HG03196 (cell line): ENCODE measurements around the gene CRYBG1.
A peak's percentile ranks its signal among the peaks of the same experiment; 100 is the strongest.

ENCODE experiments used
- ATAC-seq: cut with Tn5 transposase; IDR thresholded peaks from one replicate; pipeline ENCODE4 v1.9.1; 2021; ENCODE audit not compliant: unreplicated experiment

CRYBG1 gene, protein sequence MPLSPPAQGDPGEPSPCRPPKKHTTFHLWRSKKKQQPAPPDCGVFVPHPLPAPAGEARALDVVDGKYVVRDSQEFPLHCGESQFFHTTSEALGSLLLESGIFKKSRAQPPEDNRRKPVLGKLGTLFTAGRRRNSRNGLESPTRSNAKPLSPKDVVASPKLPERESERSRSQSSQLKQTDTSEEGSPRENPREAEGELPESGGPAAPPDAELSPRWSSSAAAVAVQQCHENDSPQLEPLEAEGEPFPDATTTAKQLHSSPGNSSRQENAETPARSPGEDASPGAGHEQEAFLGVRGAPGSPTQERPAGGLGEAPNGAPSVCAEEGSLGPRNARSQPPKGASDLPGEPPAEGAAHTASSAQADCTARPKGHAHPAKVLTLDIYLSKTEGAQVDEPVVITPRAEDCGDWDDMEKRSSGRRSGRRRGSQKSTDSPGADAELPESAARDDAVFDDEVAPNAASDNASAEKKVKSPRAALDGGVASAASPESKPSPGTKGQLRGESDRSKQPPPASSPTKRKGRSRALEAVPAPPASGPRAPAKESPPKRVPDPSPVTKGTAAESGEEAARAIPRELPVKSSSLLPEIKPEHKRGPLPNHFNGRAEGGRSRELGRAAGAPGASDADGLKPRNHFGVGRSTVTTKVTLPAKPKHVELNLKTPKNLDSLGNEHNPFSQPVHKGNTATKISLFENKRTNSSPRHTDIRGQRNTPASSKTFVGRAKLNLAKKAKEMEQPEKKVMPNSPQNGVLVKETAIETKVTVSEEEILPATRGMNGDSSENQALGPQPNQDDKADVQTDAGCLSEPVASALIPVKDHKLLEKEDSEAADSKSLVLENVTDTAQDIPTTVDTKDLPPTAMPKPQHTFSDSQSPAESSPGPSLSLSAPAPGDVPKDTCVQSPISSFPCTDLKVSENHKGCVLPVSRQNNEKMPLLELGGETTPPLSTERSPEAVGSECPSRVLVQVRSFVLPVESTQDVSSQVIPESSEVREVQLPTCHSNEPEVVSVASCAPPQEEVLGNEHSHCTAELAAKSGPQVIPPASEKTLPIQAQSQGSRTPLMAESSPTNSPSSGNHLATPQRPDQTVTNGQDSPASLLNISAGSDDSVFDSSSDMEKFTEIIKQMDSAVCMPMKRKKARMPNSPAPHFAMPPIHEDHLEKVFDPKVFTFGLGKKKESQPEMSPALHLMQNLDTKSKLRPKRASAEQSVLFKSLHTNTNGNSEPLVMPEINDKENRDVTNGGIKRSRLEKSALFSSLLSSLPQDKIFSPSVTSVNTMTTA (N-terminal part only)

DNA sequence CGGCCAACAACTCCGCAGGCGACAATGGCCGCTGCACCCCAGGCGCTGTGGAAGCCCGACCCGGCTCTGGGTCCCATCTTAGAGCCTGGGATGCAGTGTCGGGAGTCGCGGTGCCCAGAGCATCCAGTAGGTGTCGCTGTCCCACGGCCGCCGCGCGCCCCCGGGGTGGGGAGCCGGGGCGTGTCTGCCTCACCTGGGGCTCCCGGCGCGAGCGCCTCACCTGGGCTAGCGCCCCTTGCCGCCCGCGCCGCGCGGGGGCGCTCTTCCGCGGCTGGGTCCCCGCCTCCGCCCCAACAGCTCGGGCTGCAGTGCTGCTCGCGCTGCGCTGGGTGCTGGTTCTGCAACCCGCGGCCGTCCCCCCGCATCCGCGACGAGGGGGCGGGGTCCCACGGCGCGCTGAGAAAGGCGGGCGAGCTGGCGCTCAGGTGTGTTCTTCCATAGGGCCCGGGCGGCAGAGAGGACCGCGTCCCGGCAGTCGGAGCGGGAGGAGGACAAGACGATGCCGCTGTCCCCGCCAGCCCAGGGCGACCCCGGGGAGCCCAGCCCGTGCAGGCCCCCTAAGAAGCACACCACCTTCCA is at the start of gene CRYBG1:
Gene CRYBG1, plus strand, starts transcription at position 308 of the 579 bp plus-strand sequence. Its CDS starts 192 bp downstream, at position 500.
- no peak for ATAC-seq

DNA sequence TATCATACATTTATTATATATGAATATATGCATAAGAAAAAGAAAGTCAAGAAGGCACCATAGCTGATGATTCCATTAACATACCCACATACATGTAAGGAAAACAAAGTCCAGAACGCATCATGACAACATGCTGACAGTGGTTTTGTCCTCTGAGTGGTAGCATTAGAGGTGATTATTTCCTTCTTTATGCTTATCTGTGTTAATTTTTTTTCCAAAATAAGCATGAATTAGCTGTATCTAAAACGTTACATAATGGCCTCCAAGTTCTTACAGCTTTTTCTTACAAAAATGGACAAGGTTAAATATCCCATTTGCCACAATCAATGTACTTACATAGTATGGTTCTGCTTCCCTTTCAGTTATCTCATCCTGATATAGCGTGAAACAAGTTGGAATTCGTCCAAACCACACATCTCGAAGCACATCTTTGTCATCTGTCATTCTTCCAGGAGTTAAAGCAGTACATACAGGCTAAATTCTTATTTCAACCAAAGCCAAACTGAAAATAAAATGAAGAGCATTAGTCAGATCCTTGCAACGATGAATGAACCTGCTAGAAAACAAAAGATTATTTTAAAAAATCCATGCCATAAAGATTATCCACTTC is 44.6 kb upstream of the CRYBG1 start:
- no peak for ATAC-seq

DNA sequence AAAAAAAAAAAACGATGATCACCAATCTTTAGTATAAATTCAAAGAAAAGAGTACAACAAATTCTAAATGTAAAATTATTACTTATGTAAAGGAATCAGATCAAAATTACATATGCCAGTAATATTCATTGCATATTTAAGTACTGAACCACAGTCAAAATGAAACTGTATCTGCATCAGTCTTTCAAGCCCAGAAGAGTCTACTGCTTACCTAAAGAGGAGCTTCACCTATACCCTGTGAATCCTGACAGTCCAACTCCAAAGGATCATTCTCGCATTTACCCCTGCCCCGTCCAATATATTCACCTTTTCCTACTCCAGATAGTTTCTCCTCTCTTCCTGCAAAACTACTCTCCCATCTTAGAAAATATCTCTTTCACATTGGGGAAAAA is 44.1 kb upstream of the CRYBG1 start:
- no peak for ATAC-seq

DNA sequence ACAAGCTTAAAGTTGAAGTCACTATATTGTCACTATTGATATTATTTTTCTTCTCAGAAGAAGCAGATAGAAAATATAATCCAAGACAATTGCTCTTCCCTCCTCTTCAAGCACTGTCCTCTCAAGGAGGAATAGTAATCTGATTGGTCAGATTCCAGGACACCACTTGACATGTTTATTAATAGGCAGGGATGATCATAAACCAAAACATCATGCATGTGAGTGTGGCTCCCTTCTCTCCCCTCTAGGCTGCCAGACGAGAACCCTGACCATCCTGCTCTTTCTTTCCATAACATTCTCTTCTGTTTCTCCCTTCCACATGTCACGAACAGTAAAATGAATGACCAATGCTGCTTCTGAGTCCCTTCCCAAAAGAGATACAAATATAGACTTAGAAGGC is 42.5 kb upstream of the CRYBG1 start:
- no peak for ATAC-seq

DNA sequence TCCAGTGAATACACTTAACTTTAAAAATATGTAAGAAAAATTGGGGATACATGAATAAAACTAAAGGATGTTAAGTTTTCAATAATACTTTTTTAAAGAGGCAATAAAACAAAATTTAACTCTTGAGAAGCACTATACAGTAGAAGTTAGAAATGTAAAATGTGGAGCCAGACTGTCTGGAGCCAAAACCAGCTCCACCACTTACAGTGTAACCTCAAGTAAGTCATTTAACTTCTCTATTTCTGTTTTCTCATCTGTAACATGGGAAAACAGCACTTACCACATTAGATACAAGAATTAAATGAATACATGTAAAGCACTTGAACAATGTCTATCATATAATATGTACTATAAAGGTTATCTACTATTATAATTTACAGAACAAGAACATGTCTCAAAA is 41.7 kb upstream of the CRYBG1 start:
- no peak for ATAC-seq

DNA sequence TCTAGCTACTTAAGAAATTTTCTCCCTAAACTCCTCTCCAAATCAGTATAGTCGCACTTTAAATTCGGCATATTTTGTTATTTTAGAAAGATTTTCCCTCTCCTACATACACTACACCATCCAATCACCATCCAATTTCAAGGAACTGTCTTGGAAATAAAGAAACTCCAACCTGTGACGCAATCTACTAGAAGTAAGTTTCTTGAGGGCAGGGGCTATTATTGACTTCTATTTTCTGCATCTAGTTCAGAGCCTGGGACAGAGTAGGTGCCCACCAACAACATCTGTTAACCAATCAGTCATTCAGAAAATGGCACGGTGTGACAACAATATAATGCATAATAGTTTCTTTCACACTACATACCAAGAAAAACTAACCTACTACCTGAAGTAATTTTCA is 38.6 kb upstream of the CRYBG1 start:
- no peak for ATAC-seq

DNA sequence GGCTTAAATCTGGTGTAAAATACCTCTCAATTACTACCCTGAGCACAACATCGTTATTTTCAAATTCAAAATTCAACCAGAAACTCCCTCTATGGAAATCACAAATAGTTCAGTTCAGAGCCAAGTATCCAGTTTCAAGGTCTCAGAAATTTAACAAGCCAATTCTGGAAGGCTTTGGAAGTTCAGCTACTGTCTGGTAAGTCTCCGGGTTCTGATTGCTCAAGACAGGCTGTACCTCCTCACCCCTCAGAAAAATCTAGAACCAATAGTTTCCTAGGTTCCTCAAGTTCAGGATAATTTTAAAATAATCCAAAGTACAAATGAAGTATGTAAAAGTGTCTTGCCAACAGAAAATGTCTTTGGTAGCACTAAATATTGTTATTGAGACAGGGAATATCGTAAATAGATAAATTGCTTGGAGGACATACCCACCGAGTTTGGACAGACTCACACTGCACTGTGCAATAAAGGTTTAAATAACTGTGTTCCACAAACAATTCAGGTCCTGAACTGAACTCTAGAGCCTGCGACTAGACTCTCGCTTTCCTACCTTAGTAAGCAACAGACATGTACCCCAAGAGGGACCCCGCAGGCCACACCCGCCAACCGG is 35.7 kb upstream of the CRYBG1 start:
- ATAC-seq = no peak

DNA sequence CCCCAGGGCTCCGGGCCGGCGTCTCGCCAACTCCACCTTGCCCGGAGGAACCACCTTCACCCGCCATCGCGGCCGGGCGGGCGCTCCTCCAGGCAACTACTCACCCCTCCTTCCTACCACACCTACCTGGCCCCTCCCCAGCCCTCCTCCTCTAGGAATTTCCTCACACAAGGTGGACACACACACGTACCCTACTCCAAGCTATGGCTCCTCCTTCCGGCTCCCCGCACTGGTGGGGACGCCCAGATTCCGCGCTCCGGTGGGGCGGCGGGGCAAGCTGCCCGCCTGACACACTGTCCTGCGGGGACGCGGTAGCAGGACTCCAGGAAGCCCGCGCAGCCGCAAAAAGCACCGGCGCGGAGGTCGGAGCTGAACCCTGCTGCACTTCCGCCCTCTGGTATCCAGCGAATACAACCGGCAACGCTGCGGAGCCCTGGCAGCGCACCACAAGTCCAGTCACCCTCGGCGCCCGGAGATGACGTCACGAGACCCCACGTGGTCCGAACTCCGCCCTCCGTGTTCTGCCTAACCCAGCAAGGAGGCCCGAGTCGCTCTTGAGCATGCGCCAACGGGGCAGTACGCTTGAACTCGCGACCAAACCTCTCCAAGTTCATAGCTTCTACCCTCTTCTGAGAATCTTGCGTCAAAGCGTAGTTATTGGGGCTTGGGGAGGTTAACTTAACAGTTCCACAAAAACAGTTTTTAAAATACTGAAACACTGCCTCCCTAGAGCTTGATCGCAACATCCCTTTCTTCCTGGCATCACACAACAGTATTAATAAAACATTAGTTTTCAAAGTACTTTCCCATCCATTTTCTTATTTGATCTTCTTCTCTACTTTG is 35.0 kb upstream of the CRYBG1 start, which contains the start of gene ATG5:
Gene ATG5, minus strand, starts transcription at position 425 of the 843 bp plus-strand sequence. CDS start 9,552 bp downstream, outside the sequence.
- ATAC-seq = peak; percentile 94

DNA sequence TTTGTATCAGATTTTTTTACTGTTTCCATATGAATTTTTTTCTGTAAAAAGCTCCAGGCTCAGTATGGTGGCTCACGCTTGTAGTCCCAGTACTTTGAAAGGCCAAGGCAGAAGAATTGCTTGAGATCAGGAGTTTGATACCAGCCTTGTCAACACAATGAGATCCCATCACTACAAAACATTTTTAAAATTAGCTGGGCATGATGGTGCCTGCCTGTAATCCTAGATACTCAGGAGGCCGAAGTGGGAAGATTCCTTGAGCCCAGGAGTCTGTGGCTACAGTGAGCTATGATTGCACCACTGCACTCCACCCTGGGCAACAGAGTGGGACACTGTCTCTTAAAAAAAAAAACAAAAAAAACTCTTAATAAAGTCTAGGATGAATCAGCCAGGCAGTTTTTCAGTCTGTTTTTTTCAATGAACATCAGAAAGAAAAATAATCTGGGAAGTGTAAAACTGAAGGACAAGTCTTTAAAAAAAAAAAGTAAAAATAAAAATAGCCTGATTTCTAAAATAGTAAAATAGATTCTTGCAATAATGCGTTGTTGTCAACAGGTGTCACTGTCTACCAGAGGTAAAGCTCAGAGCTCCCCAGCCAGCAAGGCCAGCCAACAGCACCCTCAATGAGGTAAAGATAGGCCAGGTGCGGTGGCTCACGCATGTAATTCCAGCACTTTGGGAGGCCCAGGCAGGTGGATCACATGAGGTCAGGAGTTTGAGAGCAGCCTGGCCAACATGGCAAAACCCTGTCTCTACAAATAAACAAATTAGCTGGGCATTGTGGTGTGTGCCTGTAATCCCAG is 25.7 kb upstream of the CRYBG1 start:
- no peak for ATAC-seq

DNA sequence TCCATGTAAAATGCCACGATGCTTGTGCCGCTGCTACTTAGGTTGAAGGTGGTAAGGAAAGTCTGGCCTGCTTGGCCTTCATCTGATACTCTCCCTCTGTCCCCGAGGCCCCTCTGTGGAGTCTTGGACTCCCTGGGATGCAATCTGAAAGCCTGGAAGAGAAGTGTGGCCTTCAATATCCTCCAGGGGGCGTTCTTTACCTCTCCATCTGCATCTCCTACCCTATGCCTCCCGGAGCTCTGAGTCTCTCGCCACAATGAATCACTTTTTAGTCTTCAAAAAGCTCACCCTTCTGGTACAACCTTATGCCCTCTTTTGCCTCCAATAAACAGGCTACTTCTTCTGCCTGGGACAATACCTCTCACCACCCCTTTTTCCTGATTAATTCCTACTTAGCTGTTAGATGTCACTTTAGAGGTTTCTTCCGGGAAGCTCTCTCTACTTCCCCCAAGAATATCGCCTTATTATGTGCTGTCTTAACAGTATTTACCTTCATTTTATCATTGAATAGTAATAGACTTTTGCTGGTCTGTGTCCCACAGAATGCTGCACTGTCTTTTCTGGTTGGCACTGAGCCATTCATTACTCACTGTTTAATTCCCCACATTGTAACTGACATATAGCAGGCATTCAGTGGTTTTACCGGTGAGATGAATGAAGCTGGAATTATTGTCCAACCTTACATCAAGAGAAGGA is 21.0 kb upstream of the CRYBG1 start:
- ATAC-seq = peak; percentile 65

DNA sequence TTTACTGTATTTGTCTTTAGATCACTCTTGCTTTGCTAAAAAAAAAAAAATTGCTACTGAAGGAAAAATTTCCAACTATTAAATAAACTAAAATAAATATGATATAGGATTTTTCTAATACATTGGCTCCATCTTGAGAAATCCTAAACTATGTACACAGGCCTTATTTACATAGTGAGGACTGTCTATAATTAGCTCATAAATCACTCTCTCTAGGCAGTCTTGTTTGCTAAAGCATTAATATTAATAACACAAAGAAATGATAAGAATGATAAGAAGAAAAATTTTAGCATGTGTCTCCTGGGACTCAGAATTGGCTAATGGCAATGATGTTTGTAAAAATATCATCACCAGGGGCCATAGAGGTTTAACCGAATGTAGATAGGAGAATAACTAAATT is 13.3 kb upstream of the CRYBG1 start:
- ATAC-seq = no peak

DNA sequence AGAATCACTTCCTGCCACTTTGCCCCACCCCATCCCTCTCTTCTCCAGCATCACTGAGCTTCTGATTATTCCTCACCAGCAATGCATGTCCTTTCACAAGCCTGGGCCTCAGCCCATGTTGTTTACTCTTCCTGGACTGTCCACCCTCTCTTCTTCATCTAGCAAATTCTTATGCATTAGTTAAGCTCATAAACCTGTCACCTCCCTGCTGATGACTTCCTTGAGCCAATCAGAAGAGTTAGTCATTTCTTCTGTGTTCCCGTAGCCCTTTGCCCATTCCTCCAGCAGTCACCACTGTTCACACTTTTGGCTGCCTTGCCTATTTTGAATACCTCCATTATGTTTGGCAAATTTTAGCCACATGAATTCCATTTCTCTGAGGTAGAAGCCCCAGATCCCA is 4.1 kb upstream of the CRYBG1 start:
- no peak for ATAC-seq

DNA sequence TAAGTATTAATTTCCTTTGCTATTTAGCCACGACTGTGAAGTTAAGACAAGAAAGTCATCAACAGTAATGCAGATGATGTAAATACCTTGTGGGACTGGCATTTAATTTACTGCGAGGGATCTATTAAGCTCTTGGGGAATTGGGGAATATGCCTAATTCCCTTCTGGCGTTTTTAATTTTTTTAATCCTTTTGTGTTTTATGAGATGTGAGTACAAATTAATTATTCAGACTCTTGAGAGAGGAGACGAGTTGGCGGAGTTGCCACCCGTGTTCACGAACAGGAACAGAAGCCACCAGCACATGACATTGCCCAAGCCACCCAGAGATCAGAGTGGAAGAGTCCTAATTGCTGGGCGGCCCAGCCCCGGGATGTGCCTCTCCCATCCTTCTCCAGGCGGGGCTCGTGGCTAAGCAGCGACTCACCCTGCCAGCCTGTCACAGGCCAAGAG is 533 bp upstream of the CRYBG1 start:
- no peak for ATAC-seq

DNA sequence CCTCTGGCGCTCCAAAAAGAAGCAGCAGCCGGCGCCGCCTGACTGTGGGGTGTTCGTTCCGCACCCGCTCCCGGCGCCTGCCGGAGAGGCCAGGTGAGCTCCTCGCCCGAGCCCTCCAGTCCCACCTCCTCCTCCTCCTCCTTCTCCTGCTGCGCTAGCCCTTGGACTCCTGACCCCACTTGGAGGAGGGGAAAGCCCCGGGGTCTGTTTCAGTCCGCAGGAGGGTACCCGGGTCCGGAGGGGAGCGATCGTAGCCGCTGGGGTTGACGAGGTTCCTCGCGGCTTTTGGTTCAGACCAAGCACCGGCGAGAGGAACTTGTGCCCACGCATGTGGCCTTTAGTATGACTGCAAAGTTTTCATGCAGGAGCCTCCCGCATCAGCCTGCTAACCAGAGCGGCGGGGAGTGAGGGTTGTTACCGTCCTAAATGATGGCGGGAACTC is 493 bp downstream of the CRYBG1 start:
- no peak for ATAC-seq

DNA sequence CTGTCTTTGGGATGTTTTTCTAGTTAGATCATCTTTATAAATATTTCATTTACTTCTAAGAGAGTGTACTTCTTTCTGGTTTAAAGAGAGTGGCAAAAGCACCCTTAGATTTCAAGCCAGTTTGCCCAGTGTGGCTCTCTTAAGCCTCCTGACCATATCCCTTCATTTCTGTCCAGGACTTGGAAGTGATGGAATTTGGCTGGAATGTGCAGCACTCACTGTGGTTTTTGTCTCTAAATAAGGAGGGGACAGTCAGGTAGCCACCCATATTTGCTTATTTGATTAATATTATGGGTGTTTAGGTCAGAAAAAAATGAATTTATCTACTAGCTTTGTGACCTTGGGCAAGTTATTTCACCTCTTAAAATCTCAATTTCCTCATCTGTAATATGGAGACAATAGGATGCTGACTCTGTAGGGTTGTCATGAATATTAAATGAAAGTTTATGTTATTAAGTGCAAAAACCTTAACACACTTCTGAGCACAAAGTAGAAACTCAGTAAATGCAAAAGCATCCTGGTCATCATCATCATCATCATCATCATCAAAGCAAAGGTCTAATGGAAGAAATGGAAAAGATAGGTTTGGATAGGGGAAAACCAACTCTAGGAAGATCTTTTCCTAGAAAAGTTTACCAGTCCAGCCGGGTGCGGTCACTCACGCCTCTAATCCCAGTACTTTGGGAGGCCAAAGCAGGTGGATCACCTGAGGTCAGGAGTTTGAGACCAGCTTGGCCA is 3.1 kb downstream of the CRYBG1 start:
- ATAC-seq = no peak

DNA sequence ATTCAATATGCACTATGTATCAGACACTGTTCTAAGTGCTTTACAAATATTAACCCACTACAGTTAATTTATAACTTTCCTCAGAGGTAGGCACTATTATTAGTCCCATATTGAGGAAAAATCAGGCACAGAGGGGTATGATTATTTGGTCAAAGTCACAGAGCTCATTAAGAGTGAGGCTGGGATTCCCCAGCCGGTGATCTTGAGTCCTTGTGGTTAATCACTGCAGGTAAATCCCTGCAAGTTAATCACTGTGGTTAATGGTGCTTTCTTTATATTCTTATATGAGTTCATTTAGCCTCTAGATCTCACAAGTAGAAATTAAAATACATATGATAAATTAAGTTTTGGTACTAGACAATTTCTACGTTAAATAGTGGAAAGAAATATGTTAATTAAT is 9.2 kb downstream of the CRYBG1 start:
- no peak for ATAC-seq

DNA sequence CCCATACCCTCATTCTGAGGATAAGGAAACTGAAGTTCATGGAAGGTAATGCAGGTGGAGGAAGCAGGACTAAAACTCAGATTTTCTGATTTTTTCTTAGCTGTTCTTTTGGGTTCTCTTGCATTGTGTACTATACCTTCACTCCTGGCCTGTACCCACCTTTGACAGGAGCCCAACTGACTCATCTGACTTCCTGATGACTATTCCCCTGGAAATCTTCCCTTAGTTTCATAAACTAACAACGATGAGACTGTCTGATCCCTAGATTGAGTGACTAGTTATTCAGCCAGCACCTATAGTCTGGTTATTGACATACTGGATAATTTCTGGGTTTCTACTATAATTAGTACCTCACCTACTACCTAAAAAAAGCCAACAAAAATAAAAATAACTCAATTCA is 10.1 kb downstream of the CRYBG1 start:
- ATAC-seq = no peak
